Vagina (tissue), 2 donors: ENCODE measurements around the gene LDLRAD3.

Experiments
- CTCF ChIP-seq, 3 experiments: fragments of 450-650 bp in 2 of 3; fragments of 200-600 bp in 1 of 3; sonication (generic) in 1 of 3; IDR thresholded peaks; one replicate each; pipeline ENCODE4 v1.5.1; 2017 to 2019; ENCODE audit warnings: antibody characterized with exemption in 3 of 3, mild to moderate bottlenecking in 2 of 3, moderate library complexity in 2 of 3
- POLR2A ChIP-seq, 2 donors: fragments of 450-650 bp; IDR thresholded peaks; one replicate each; pipeline ENCODE4 v1.6.1; 2017; ENCODE audit warnings: antibody characterized with exemption in 2 of 2, mild to moderate bottlenecking in 2 of 2, moderate library complexity in 2 of 2
- POLR2AphosphoS5 ChIP-seq, 2 donors: sonication (generic); formaldehyde crosslinking; IDR thresholded peaks; one replicate each; pipeline ENCODE4 v1.9.0; 2017; ENCODE audit warnings: antibody characterized with exemption in 2 of 2, mild to moderate bottlenecking in 2 of 2, low read depth in 1 of 2; ENCODE audit not compliant: insufficient read depth in 1 of 2

- TF ChIP-seq CTCF (IDR thresholded peaks at IDR 0.05) (no peak), POLR2AphosphoS5 (IDR thresholded peaks at IDR 0.05; ENCODE audit: insufficient read depth in 1 of 2, low read depth in 1 of 2) (no peak), POLR2A (IDR thresholded peaks at IDR 0.05) (no peak)
Measured at GRCh38 chr11:36135076-36135475, 191.2 kb downstream of the LDLRAD3 start.
